ENCODE data around the gene ANP32E.

DNA sequence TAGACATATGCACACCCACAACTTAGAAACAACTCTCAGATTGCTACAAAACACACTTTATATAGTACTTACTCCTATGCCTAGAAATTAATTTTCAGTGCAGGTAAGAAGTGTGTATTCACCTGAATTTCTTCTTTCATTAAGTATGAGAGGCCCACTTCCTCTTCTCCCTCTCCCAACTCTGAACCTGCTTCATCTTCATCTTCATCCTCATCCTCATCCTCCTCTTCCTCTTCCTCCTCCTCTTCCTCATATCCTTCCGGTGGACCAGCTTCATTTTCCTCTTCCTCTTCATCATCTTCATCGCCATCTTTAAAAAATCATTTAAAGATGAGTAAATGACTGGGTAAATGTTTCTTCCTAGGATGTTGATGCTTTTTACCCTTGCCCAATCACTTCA is 9.4 kb downstream of the ANP32E start:
- TF ChIP-seq INSM2 (tag by site-specific recombination; IDR thresholded peaks at IDR 0.05): no peak
- TF ChIP-seq, protein P1, sequence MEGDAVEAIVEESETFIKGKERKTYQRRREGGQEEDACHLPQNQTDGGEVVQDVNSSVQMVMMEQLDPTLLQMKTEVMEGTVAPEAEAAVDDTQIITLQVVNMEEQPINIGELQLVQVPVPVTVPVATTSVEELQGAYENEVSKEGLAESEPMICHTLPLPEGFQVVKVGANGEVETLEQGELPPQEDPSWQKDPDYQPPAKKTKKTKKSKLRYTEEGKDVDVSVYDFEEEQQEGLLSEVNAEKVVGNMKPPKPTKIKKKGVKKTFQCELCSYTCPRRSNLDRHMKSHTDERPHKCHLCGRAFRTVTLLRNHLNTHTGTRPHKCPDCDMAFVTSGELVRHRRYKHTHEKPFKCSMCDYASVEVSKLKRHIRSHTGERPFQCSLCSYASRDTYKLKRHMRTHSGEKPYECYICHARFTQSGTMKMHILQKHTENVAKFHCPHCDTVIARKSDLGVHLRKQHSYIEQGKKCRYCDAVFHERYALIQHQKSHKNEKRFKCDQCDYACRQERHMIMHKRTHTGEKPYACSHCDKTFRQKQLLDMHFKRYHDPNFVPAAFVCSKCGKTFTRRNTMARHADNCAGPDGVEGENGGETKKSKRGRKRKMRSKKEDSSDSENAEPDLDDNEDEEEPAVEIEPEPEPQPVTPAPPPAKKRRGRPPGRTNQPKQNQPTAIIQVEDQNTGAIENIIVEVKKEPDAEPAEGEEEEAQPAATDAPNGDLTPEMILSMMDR (tag by site-specific recombination; IDR thresholded peaks at IDR 0.05): no peak
- TF ChIP-seq SP2 (tag by site-specific recombination; IDR thresholded peaks at IDR 0.05): no peak
- TF ChIP-seq ZNF121 (tag by site-specific recombination; IDR thresholded peaks at IDR 0.05): no peak
- TF ChIP-seq ZNF792 (tag by site-specific recombination; IDR thresholded peaks at IDR 0.05): no peak
- no peak for TF ChIP-seq SP3 (tag by site-specific recombination; IDR thresholded peaks at IDR 0.05)
- TF ChIP-seq ZBTB20 (tag by site-specific recombination; IDR thresholded peaks at IDR 0.05): no peak
- no peak for TF ChIP-seq ZNF777 (tag by site-specific recombination; IDR thresholded peaks at IDR 0.05; ENCODE audit: borderline replicate concordance)
- no peak for TF ChIP-seq ZBTB21 (tag by site-specific recombination; IDR thresholded peaks at IDR 0.05)
- no peak for TF ChIP-seq ZNF621 (tag by site-specific recombination; IDR thresholded peaks at IDR 0.05)
- no peak for TF ChIP-seq PRDM4 (tag by site-specific recombination; IDR thresholded peaks at IDR 0.05)
- TF ChIP-seq, protein P2, sequence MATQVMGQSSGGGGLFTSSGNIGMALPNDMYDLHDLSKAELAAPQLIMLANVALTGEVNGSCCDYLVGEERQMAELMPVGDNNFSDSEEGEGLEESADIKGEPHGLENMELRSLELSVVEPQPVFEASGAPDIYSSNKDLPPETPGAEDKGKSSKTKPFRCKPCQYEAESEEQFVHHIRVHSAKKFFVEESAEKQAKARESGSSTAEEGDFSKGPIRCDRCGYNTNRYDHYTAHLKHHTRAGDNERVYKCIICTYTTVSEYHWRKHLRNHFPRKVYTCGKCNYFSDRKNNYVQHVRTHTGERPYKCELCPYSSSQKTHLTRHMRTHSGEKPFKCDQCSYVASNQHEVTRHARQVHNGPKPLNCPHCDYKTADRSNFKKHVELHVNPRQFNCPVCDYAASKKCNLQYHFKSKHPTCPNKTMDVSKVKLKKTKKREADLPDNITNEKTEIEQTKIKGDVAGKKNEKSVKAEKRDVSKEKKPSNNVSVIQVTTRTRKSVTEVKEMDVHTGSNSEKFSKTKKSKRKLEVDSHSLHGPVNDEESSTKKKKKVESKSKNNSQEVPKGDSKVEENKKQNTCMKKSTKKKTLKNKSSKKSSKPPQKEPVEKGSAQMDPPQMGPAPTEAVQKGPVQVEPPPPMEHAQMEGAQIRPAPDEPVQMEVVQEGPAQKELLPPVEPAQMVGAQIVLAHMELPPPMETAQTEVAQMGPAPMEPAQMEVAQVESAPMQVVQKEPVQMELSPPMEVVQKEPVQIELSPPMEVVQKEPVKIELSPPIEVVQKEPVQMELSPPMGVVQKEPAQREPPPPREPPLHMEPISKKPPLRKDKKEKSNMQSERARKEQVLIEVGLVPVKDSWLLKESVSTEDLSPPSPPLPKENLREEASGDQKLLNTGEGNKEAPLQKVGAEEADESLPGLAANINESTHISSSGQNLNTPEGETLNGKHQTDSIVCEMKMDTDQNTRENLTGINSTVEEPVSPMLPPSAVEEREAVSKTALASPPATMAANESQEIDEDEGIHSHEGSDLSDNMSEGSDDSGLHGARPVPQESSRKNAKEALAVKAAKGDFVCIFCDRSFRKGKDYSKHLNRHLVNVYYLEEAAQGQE (tag by site-specific recombination; IDR thresholded peaks at IDR 0.05): no peak
- no peak for TF ChIP-seq ZSCAN30 (tag by site-specific recombination; IDR thresholded peaks at IDR 0.05)

Data from HEK293 (cell line).